ENCODE measurements around the gene STK24. TPM values are rescaled to one million over a fixed set of nuclear protein-coding genes. Genes with fewer than 3 reads are reported as not detected.

The STK24 gene
- polyA plus RNA-seq, 3 donors = 14.2 to 59.8 (median 28.9) TPM

- DNase-seq = no peak
- intact Hi-C loops (cut with micrococcal nuclease) = loop anchor here in 1 of 2 donors (10.0 kb wide), 1 partner anchor 404 kb away; no protein-coding TSS in a partner anchor
Measured at GRCh38 chr13:98440390-98441055, 136.4 kb downstream of the STK24 start.

GRCh38 chr13:98439896-98440295 lies 137.0 kb downstream of the STK24 start:
- Histone ChIP-seq H3K4me2 (replicated peaks; ENCODE audit: extremely low read depth, low read length, poor library complexity, severe bottlenecking) (no peak overlapping the region), H3K27me3 (ENCODE audit: control insufficient read depth in 2 of 2, insufficient read depth in 2 of 2, low read length in 2 of 2) (no peaks in the 10 kb centered on the region), H3K79me2 (ENCODE audit: insufficient read depth, low read length) (no peaks in the 10 kb centered on the region), H3K36me3 (replicated peaks in 1 of 2; ENCODE audit: control insufficient read depth in 1 of 2, insufficient read depth in 2 of 2, low read length in 2 of 2) (no peaks in the 10 kb centered on the region), H3K4me1 (ENCODE audit: control insufficient read depth in 1 of 2, insufficient read depth in 2 of 2, low read length in 2 of 2) (no peaks in the 10 kb centered on the region), H3K27ac (ENCODE audit: low read depth in 1 of 2, low read length in 2 of 2) (no peak overlapping the region), H4K20me1 (ENCODE audit: insufficient read depth, low read length) (no peaks in the 10 kb centered on the region), H2AFZ (ENCODE audit: insufficient read depth, low read depth, low read length, poor library complexity, severe bottlenecking) (no peak overlapping the region), H3K4me3 (replicated peaks in 1 of 3; ENCODE audit: low read depth in 2 of 3, low read length in 3 of 3) (no peak overlapping the region), H3K9ac (ENCODE audit: insufficient read depth, low read length, poor library complexity, severe bottlenecking) (no peak overlapping the region), H3K9me3 (replicated peaks in 1 of 2; ENCODE audit: control insufficient read depth in 1 of 2, insufficient read depth in 1 of 2, low read length in 2 of 2) (no peaks in the 10 kb centered on the region)
- intact Hi-C loops (cut with micrococcal nuclease) = loop anchor here in 1 of 2 donors (10.0 kb wide), 1 partner anchor 405 kb away; no protein-coding TSS in a partner anchor
- 96% methylated on average over 13 of the region's 16 CpGs for WGBS (ENCODE audit: insufficient coverage)
- Mint-ChIP-seq H3K9me3 (no peaks in the 10 kb centered on the region), H3K4me1 (no peaks in the 10 kb centered on the region), H3K27ac (no peak overlapping the region), H3K27me3 (ENCODE audit: low read depth in 3 of 3) (peaks cover 0 to 3% (median 3%) of the 10 kb centered on the region in 3 donors), H3K36me3 (no peaks in the 10 kb centered on the region), H3K4me3 (no peak overlapping the region)
- DNase-seq = no peak
- no peak for TF ChIP-seq CTCF (IDR thresholded peaks at IDR 0.05)

More at GRCh38 chr13:98440390-98441055, 136.4 kb downstream of the STK24 start:
- H3K27me3 ChIP-seq (ENCODE audit: control insufficient read depth in 2 of 2, insufficient read depth in 2 of 2, low read length in 2 of 2) = no peaks in the 10 kb centered on the region
- no peak overlapping the region for H3K9ac ChIP-seq (ENCODE audit: insufficient read depth, low read length, poor library complexity, severe bottlenecking)
- Mint-ChIP-seq H3K36me3 (no peaks in the 10 kb centered on the region), H3K9me3 (no peaks in the 10 kb centered on the region), H3K4me1 (peaks cover 4% of the 10 kb centered on the region), H3K4me3 (no peak overlapping the region), H3K27me3 (ENCODE audit: low read depth in 3 of 3) (peaks cover 0 to 3% (median 3%) of the 10 kb centered on the region in 3 donors), H3K27ac (no peak overlapping the region)
- H3K79me2 ChIP-seq (ENCODE audit: insufficient read depth, low read length) = no peaks in the 10 kb centered on the region
- H4K20me1 ChIP-seq (ENCODE audit: insufficient read depth, low read length) = no peaks in the 10 kb centered on the region
- H3K27ac ChIP-seq (ENCODE audit: low read depth in 1 of 2, low read length in 2 of 2) = no peak overlapping the region
- H3K36me3 ChIP-seq (replicated peaks in 1 of 2; ENCODE audit: control insufficient read depth in 1 of 2, insufficient read depth in 2 of 2, low read length in 2 of 2) = no peaks in the 10 kb centered on the region
- H3K4me1 ChIP-seq (ENCODE audit: control insufficient read depth in 1 of 2, insufficient read depth in 2 of 2, low read length in 2 of 2) = peaks cover 3% of the 10 kb centered on the region in 2 donors
- no peaks in the 10 kb centered on the region for H3K9me3 ChIP-seq (replicated peaks in 1 of 2; ENCODE audit: control insufficient read depth in 1 of 2, insufficient read depth in 1 of 2, low read length in 2 of 2)
- H3K4me3 ChIP-seq (replicated peaks in 1 of 3; ENCODE audit: low read depth in 2 of 3, low read length in 3 of 3) = no peak overlapping the region
- no peak overlapping the region for H2AFZ ChIP-seq (ENCODE audit: insufficient read depth, low read depth, low read length, poor library complexity, severe bottlenecking)
- WGBS (ENCODE audit: insufficient coverage) = 98% methylated on average over 23 of the region's 25 CpGs
- TF ChIP-seq CTCF (IDR thresholded peaks at IDR 0.05) = no peak
- H3K4me2 ChIP-seq (replicated peaks; ENCODE audit: extremely low read depth, low read length, poor library complexity, severe bottlenecking) = no peak overlapping the region
